ENCODE measurements around the gene SYCP1. TPM values are rescaled to one million over a fixed set of nuclear protein-coding genes. Genes with fewer than 3 reads are reported as not detected.

The SYCP1 gene
- total and polyA plus RNA-seq, 2 experiments from 2014 or later, result 0.24 to 0.66 TPM

DNA sequence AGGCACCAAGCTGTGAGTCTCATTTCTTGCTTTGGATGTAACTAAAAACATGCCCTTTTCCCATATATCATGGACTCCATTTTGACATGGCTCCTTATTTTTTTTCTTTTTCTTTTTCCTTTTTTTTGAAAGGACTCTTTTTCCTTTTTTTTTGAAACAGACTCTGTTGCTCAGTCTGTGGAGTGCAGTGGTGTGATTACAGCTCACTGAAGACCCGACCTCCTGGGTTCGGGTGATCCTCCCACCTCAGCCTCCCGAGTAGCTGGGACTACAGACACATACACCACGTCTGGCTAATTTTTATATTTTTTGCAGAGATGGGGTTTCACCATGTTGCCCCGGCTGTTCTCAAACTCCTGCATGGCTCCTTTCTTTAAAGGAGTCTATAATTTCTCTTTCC, 10.4 kb upstream of the SYCP1 start (continued):
- TF ChIP-seq ZNF462 (CRISPR knock-in tag; IDR thresholded peaks at IDR 0.05), result no peak
- no peak for TF ChIP-seq NANOG (IDR thresholded peaks at IDR 0.05; ENCODE audit: borderline replicate concordance)
- TF ChIP-seq CREB1 (CRISPR knock-in tag; IDR thresholded peaks at IDR 0.05; ENCODE audit: low read depth), result no peak
- no peak for TF ChIP-seq EZH2phosphoT487 (IDR thresholded peaks at IDR 0.05; ENCODE audit: unreplicated experiment)

GRCh38 chr1:114853584-114853983, 1.1 kb upstream of the SYCP1 start:
- Histone ChIP-seq H2AFZ (no peak overlapping the region), H4K20me1 (replicated peaks; ENCODE audit: insufficient read depth) (no peaks in the 10 kb centered on the region), H3K27ac (ENCODE audit: low read depth) (no peak overlapping the region), H3K79me2 (replicated peaks; ENCODE audit: insufficient read depth) (no peaks in the 10 kb centered on the region), H3K4me3 (no peak overlapping the region), H3F3A (replicated peaks; ENCODE audit: low read depth) (no peaks in the 10 kb centered on the region), H3K9me2 (ENCODE audit: insufficient read depth) (no peaks in the 10 kb centered on the region), H3K4me2 (no peak overlapping the region), H3K4me1 (ENCODE audit: insufficient read depth) (no peaks in the 10 kb centered on the region), H3K27me3 (ENCODE audit: insufficient read depth) (peaks cover 34% of the 10 kb centered on the region), H3K36me3 (ENCODE audit: insufficient read depth) (no peaks in the 10 kb centered on the region)
- Mint-ChIP-seq H3K36me3 (ENCODE audit: low read depth) (no peaks in the 10 kb centered on the region), H3K9me3 (peaks cover 4% of the 10 kb centered on the region; the same call in 2 of the 3 replicates), H3K4me3 (no peak overlapping the region), H3K27me3 (ENCODE audit: insufficient read depth, low read depth, poor library complexity) (peaks cover 18% of the 10 kb centered on the region), H3K4me1 (peaks cover 2% of the 10 kb centered on the region; the same call in 1 of the 3 replicates), H3K27ac (no peak overlapping the region)
- ATAC-seq (no peak), DNase-seq (ENCODE audit: low spot score) (no peak)
- no peak for TF ChIP-seq POLR2AphosphoS5 (IDR thresholded peaks at IDR 0.05; ENCODE audit: low read depth)
- TF ChIP-seq ZNF331 (CRISPR knock-in tag; IDR thresholded peaks at IDR 0.05; ENCODE audit: low read depth), result no peak
- no peak for TF ChIP-seq NANOG (IDR thresholded peaks at IDR 0.05; ENCODE audit: borderline replicate concordance)
- no peak for TF ChIP-seq EZH2 (IDR thresholded peaks at IDR 0.05; ENCODE audit: low read depth, unreplicated experiment)
- no peak for TF ChIP-seq CREB1 (CRISPR knock-in tag; IDR thresholded peaks at IDR 0.05; ENCODE audit: low read depth)
- TF ChIP-seq CTCF (conservative IDR thresholded peaks at IDR 0.05; ENCODE audit: low read depth in 2 of 2), result no peak
- no peak for TF ChIP-seq EZH2phosphoT487 (IDR thresholded peaks at IDR 0.05; ENCODE audit: unreplicated experiment)
- TF ChIP-seq JUNB (IDR thresholded peaks at IDR 0.05; ENCODE audit: unreplicated experiment), result no peak
- no peak for TF ChIP-seq ETS1 (IDR thresholded peaks at IDR 0.05)
- no peak for TF ChIP-seq STAT1 (IDR thresholded peaks at IDR 0.05; ENCODE audit: unreplicated experiment)
